Inflammatory macrophage treated with lipopolysaccharide for 4 hours (primary cell): ENCODE results near the gene BORCS5.
"Not testable (repeated sequence)": the region's sequence is repeated elsewhere in the genome, so short reads cannot be mapped to it uniquely, and the experiment has no call there.

ENCODE experiments used
- DNase-seq: peaks from one replicate; pipeline ENCODE4 v3.0.0-alpha.2; 2020

The BORCS5 gene

GRCh38 chr12:12466157-12466556 is 109.3 kb downstream of the BORCS5 start:
- DNase-seq: no peak

GRCh38 chr12:12467264-12467663 is 110.4 kb downstream of the BORCS5 start:
- DNase-seq: no peak

- peak; percentile 54 for DNase-seq
Observed at GRCh38 chr12:12467688-12468261, 110.9 kb downstream of the BORCS5 start.

- no peak for DNase-seq
Observed at GRCh38 chr12:12468575-12468974, 111.7 kb downstream of the BORCS5 start.

GRCh38 chr12:12469386-12469785 is 112.5 kb downstream of the BORCS5 start:
- no peak for DNase-seq

- no peak for DNase-seq
Observed at GRCh38 chr12:12470751-12471306, 114.0 kb downstream of the BORCS5 start.

GRCh38 chr12:12471982-12472961 is 115.4 kb downstream of the BORCS5 start:
- DNase-seq: not testable (repeated sequence)

- no peak for DNase-seq
Observed at GRCh38 chr12:12473223-12473622, 116.3 kb downstream of the BORCS5 start.

GRCh38 chr12:12474471-12474928 is 117.6 kb downstream of the BORCS5 start:
- DNase-seq: no peak

GRCh38 chr12:12474931-12475795 is 118.3 kb downstream of the BORCS5 start:
- DNase-seq: peak; percentile 32

- no peak for DNase-seq
Observed at GRCh38 chr12:12476857-12477531, 120.1 kb downstream of the BORCS5 start.

GRCh38 chr12:12477532-12477890 is 120.6 kb downstream of the BORCS5 start:
- DNase-seq: no peak

GRCh38 chr12:12480074-12480473 is 123.2 kb downstream of the BORCS5 start:
- no peak for DNase-seq

- DNase-seq: no peak
Observed at GRCh38 chr12:12481631-12482030, 124.8 kb downstream of the BORCS5 start.

- DNase-seq: no peak
Observed at GRCh38 chr12:12482150-12482761, 125.4 kb downstream of the BORCS5 start.

- peak; percentile 21 for DNase-seq
Observed at GRCh38 chr12:12482959-12483358, 126.1 kb downstream of the BORCS5 start.

- DNase-seq: no peak
Observed at GRCh38 chr12:12483438-12483837, 126.6 kb downstream of the BORCS5 start.

GRCh38 chr12:12486661-12487240 is 129.9 kb downstream of the BORCS5 start:
- DNase-seq: no peak

GRCh38 chr12:12487490-12487889 is 130.6 kb downstream of the BORCS5 start:
- DNase-seq: no peak

- no peak for DNase-seq
Observed at GRCh38 chr12:12488296-12488695, 131.4 kb downstream of the BORCS5 start.

GRCh38 chr12:12488823-12489550 is 132.1 kb downstream of the BORCS5 start:
- DNase-seq: no peak
